K562 (cell line): ENCODE measurements around the gene STX19. TPM values are rescaled to one million over a fixed set of nuclear protein-coding genes. Genes with fewer than 3 reads are reported as not detected.

Experiments
- ATAC-seq: fragments of 200-7000 bp; cut with Tn5 transposase; 3 replicates; pipeline ENCODE4 v1.9.1; 2020; ENCODE audit warnings: moderate library complexity
- BruUV-seq: library from RNA; stranded (reverse); fragments of 400-500 nt; replicated peaks from 2 replicates; lab custom pipeline; 2021; lab: Mats Ljungman, UMichigan
- CTCF ChIA-PET: fragments of 300-600 bp; formaldehyde crosslinking; extraction: SDS; loops from one replicate; lab custom pipeline; 2021; ENCODE audit warnings: low intra/inter-chr PET ratio; lab: Yijun Ruan, JAX
- POLR2A ChIA-PET: fragments of 300-600, 350-650 bp; sonication (Branson Sonifier 250); formaldehyde crosslinking; extraction: SDS; loops from one replicate; lab custom pipeline; 2021; ENCODE audit warnings: antibody characterized with exemption, inconsistent platforms; lab: Yijun Ruan, JAX
- DNase-seq, 4 experiments: peaks; one replicate each; pipeline versions ENCODE4 v3.0.0 to v3.0.0-alpha.2; 2011 to 2018; ENCODE audit warnings: low spot score in 3 of 4, mixed read lengths in 3 of 4; ENCODE audit errors: extremely low read depth in 1 of 4
- FAIRE-seq: peaks from 2 replicates; lab custom pipeline; 2011; peaks lifted over from hg19 to GRCh38; lab: Jason Lieb, UNC
- H2AFZ ChIP-seq: 2 replicates; pipeline ENCODE4 v1.6.0; 2011; ENCODE audit warnings: low read depth, low read length, control low read depth, inconsistent platforms
- H3K27ac ChIP-seq: fragments of 200-600 bp; 3 replicates; pipeline ENCODE4 v1.8.0; 2011; ENCODE audit warnings: low read depth, mild to moderate bottlenecking, control low read depth, inconsistent platforms, low read length, moderate library complexity, mixed read lengths; ENCODE audit errors: extremely low read depth
- H3K27me3 ChIP-seq, 2 experiments: fragments of 300-600 bp in 1 of 2; 2 replicates in 1 of 2; 3 replicates in 1 of 2; pipeline versions ENCODE4 v1.6.0 to v1.8.0; 2011; ENCODE audit warnings: inconsistent platforms in 2 of 2, low read length in 2 of 2, mild to moderate bottlenecking in 1 of 2, mixed read lengths in 1 of 2, moderate library complexity in 1 of 2; ENCODE audit not compliant: control insufficient read depth in 2 of 2, insufficient read depth in 2 of 2
- H3K36me3 ChIP-seq: fragments of 300-600 bp; 3 replicates; pipeline ENCODE4 v1.8.0; 2011; ENCODE audit warnings: mild to moderate bottlenecking, low read length, inconsistent platforms; ENCODE audit not compliant: control insufficient read depth, insufficient read depth
- H3K4me1 ChIP-seq, 2 experiments: fragments of 200-600 bp in 1 of 2; replicated peaks in 1 of 2; 2 replicates in 1 of 2; 3 replicates in 1 of 2; pipeline versions ENCODE4 v1.5.1 to v1.8.0; 2011; ENCODE audit warnings: inconsistent platforms in 2 of 2, low read length in 2 of 2, mild to moderate bottlenecking in 1 of 2, mixed read lengths in 1 of 2, moderate library complexity in 1 of 2; ENCODE audit not compliant: control insufficient read depth in 2 of 2, insufficient read depth in 2 of 2
- H3K4me2 ChIP-seq: 2 replicates; pipeline ENCODE4 v1.6.1; 2011; ENCODE audit warnings: low read length, control low read depth, inconsistent platforms, mixed read lengths; ENCODE audit not compliant: insufficient read depth
- H3K4me3 ChIP-seq: fragments of 200-600 bp; sonication (generic), shearing (Covaris generic); 2 replicates; pipeline ENCODE4 v1.5.1; 2016; ENCODE audit warnings: control low read depth, inconsistent platforms
- H3K79me2 ChIP-seq: fragments of 200-600 bp; 3 replicates; pipeline ENCODE4 v1.8.0; 2011; ENCODE audit warnings: low read length, inconsistent platforms; ENCODE audit not compliant: control insufficient read depth, insufficient read depth
- H3K9ac ChIP-seq, 2 experiments: 2 replicates each; pipeline versions ENCODE4 v1.6.0 to v1.6.1; 2011; ENCODE audit warnings: low read depth in 2 of 2, low read length in 2 of 2, control low read depth in 1 of 2, inconsistent platforms in 1 of 2, mild to moderate bottlenecking in 1 of 2, mixed read lengths in 1 of 2; ENCODE audit not compliant: insufficient read depth in 1 of 2
- H3K9me1 ChIP-seq: one replicate; pipeline ENCODE4 v1.6.0; 2011; ENCODE audit warnings: inconsistent platforms, mild to moderate bottlenecking, low read length, moderate library complexity; ENCODE audit not compliant: control insufficient read depth, insufficient read depth
- H3K9me3 ChIP-seq: replicated peaks from 2 replicates; pipeline ENCODE4 v1.5.1; 2011; ENCODE audit warnings: low read depth, low read length, inconsistent platforms; ENCODE audit not compliant: control insufficient read depth, insufficient read depth
- H4K20me1 ChIP-seq: replicated peaks from 2 replicates; pipeline ENCODE4 v1.6.1; 2011; ENCODE audit warnings: low read length, inconsistent platforms, mixed read lengths; ENCODE audit not compliant: control insufficient read depth, insufficient read depth
- C11orf30 ChIP-seq: fragments of 450-650 bp; IDR thresholded peaks from 2 replicates; pipeline ENCODE4 v1.6.1; 2016; ENCODE audit warnings: low read depth, mild to moderate bottlenecking
- CSDE1 ChIP-seq, 2 experiments: fragments of 450-650 bp; IDR thresholded peaks; 2 replicates each; pipeline ENCODE4 v1.6.1; 2016; ENCODE audit warnings: mild to moderate bottlenecking in 1 of 2
- CTCF ChIP-seq, 3 experiments: IDR thresholded peaks in 2 of 3; conservative IDR thresholded peaks in 1 of 3; 2 replicates each; pipeline ENCODE4 v1.5.1; 2011 to 2012; ENCODE audit warnings: low read length in 3 of 3, mild to moderate bottlenecking in 3 of 3, control low read depth in 2 of 3, improper control_type of control experiment in 1 of 3, inconsistent platforms in 1 of 3, low read depth in 1 of 3, mixed read lengths in 1 of 3, moderate library complexity in 1 of 3; ENCODE audit not compliant: insufficient read depth in 2 of 3
- DEAF1 ChIP-seq: fragments of 450-650 bp; formaldehyde crosslinking; IDR thresholded peaks from 2 replicates; pipeline ENCODE4 v1.4.0; 2020; ENCODE audit warnings: mild to moderate bottlenecking, moderate library complexity
- MXD1 ChIP-seq: fragments of 250-450 bp; sonication (Bioruptor Pico); IDR thresholded peaks from 2 replicates; pipeline ENCODE4 v1.8.0; 2021; ENCODE audit warnings: borderline replicate concordance, mild to moderate bottlenecking, moderate library complexity; ENCODE audit not compliant: poor library complexity, severe bottlenecking
- MYBL2 ChIP-seq, 2 experiments: fragments of 450-650 bp in 1 of 2; sonication (generic) in 1 of 2; formaldehyde crosslinking in 1 of 2; IDR thresholded peaks; 2 replicates each; pipeline versions ENCODE4 v1.6.1 to v1.8.1; 2017 to 2022; ENCODE audit warnings: borderline replicate concordance in 1 of 2, inconsistent platforms in 1 of 2, low read depth in 1 of 2, mild to moderate bottlenecking in 1 of 2, missing genetic modification reagents in 1 of 2, moderate library complexity in 1 of 2
- NCOA4 ChIP-seq: fragments of 450-650 bp; IDR thresholded peaks from 2 replicates; pipeline ENCODE4 v1.6.1; 2018; ENCODE audit warnings: mild to moderate bottlenecking; ENCODE audit not compliant: partially characterized antibody
- POLR2B ChIP-seq: fragments of 450-650 bp; IDR thresholded peaks from 2 replicates; pipeline ENCODE4 v1.6.1; 2018; ENCODE audit warnings: low read depth; ENCODE audit not compliant: partially characterized antibody
- PPARD ChIP-seq: fragments of 250-450 bp; sonication (Bioruptor Pico); IDR thresholded peaks from 2 replicates; pipeline ENCODE4 v1.8.0; 2022; ENCODE audit warnings: inconsistent platforms, mild to moderate bottlenecking, moderate library complexity
- RAD21 ChIP-seq, 2 experiments: fragments of 250-450 bp in 1 of 2; fragments of 450-650 bp in 1 of 2; sonication (Bioruptor Pico) in 1 of 2; formaldehyde crosslinking in 1 of 2; IDR thresholded peaks in 1 of 2; conservative IDR thresholded peaks in 1 of 2; 2 replicates each; pipeline versions ENCODE4 v1.4.0 to v1.8.0; 2020 to 2022; ENCODE audit warnings: mild to moderate bottlenecking in 2 of 2, moderate library complexity in 1 of 2
- TEAD1 ChIP-seq, 2 experiments: fragments of 450-650 bp in 1 of 2; sonication (generic) in 1 of 2; formaldehyde crosslinking; IDR thresholded peaks; 2 replicates each; pipeline versions ENCODE4 v1.4.0 to v1.8.0; 2020 to 2022; ENCODE audit warnings: mild to moderate bottlenecking in 2 of 2, missing genetic modification reagents in 1 of 2
- ZNF280A ChIP-seq: fragments of 450-650 bp; IDR thresholded peaks from 2 replicates; pipeline ENCODE4 v1.6.1; 2018; ENCODE audit warnings: mild to moderate bottlenecking, low read depth; ENCODE audit not compliant: partially characterized antibody
- ZNF644 ChIP-seq: fragments of 200-800 bp; sonication (Bioruptor generic); IDR thresholded peaks from 2 replicates; pipeline ENCODE4 v1.6.1; 2016; ENCODE audit warnings: low read depth, missing genetic modification characterization, missing compliant biosample characterization
- WGBS: fragments of 100-300 bp; shearing (Covaris generic); methylation state at CpG from one replicate; pipeline ENCODE4 v1.1.6; 2016; ENCODE audit warnings: low coverage, mixed read lengths; ENCODE audit not compliant: insufficient coverage; ENCODE audit errors: missing lambda C conversion rate; 5-methylcytosine and 5-hydroxymethylcytosine counted together
- in situ Hi-C: fragments of 300-500 bp; cut with MboI; formaldehyde crosslinking; loops from 4 replicates; pipeline ENCODE4 v1.15.0; 2018; ENCODE audit warnings: inconsistent platforms, mixed read lengths
- intact Hi-C: fragments of 100-400 bp; cut with micrococcal nuclease; formaldehyde crosslinking; loops from 2 replicates; pipeline ENCODE4 v1.14.2; 2022
- polyA plus RNA-seq, 8 experiments: library from polyadenylated mRNA; depleted of rRNA in 4 of 8; stranded (reverse) in 5 of 8; unstranded in 3 of 8; fragments of >200 nt; fragmentation: Nextera tagmentation in 2 of 8; fragmentation: Illumina TruSeq in 1 of 8; extraction: Ambion mirVana in 2 of 8; extraction: Trizol in 1 of 8; gene quantifications; 2 replicates each; pipeline versions ENCODE4 v1.2.1 to v1.2.3, GENCODE V29; 2011 to 2014; ENCODE audit warnings: inconsistent platforms in 1 of 8, missing spikeins in 1 of 8
- total RNA-seq, 7 experiments: library from RNA; depleted of rRNA in 6 of 7; stranded (reverse); fragments of >200 nt in 6 of 7; fragmentation: Illumina TruSeq in 2 of 7; extraction: Trizol in 2 of 7; gene quantifications; 2 replicates each; pipeline versions ENCODE4 v1.2.1 to v1.2.3, GENCODE V29; 2011 to 2021; ENCODE audit warnings: low replicate concordance in 1 of 7

The STX19 gene
- total and polyA plus RNA-seq, 9 of the 15 experiments (the other 6 are each of a cell fraction or from before 2014, with no cell fraction given) = 0.04 TPM; not detected in 8

GRCh38 chr3:94004301-94004910, 24.0 kb downstream of the STX19 start:
- Histone ChIP-seq H2AFZ (no peak overlapping the region), H3K27me3 (no peaks in the 10 kb centered on the region), H3K4me1 (no peaks in the 10 kb centered on the region), H3K27ac (peak overlapping the region; percentile 53; the same call in 2 of the 3 replicates), H3K79me2 (0 out of 3 replicates have a peak, but pooled peaks cover 3% of the 10 kb centered on the region), H3K4me2 (no peak overlapping the region; the same call in 1 of the 2 replicates), H3K9me1 (no peaks in the 10 kb centered on the region), H3K36me3 (peaks cover 9% of the 10 kb centered on the region; the same call in 1 of the 3 replicates), H3K9ac (no peak overlapping the region), H3K9me3 (no peaks in the 10 kb centered on the region), H4K20me1 (no peaks in the 10 kb centered on the region), H3K4me3 (no peak overlapping the region)
- DNase-seq (peak; percentile 27 to 49 (median 28)), ATAC-seq (peak; percentile 76), FAIRE-seq (peak; percentile 73)
- no TSS peak for BruUV-seq
- 0% methylated on average over 4 of the region's 4 CpGs for WGBS
- in situ Hi-C loops = no loop called here
- POLR2A ChIA-PET = interaction anchor here (0.7 kb wide), 1 partner anchor 255 kb away, joined by 7 read pairs; no protein-coding TSS in a partner anchor
- CTCF ChIA-PET = interaction anchor here (1.4 kb wide), 1 partner anchor 65 kb away, joined by 7 read pairs; no protein-coding TSS in a partner anchor
- intact Hi-C loops = loop anchor here (1.0 kb wide), 1 partner anchor 65 kb away; no protein-coding TSS in a partner anchor
- TF ChIP-seq TEAD1 (CRISPR knock-in tag; IDR thresholded peaks at IDR 0.05) (no peak), ZNF644 (tag) (no peak), DEAF1 (peak; percentile 44; the same call in 1 of the 2 replicates), CTCF (IDR thresholded peaks at IDR 0.05 in 2 of 3, conservative IDR thresholded peaks at IDR 0.05 in 1 of 3; ENCODE audit: insufficient read depth in 2 of 3, low read depth in 1 of 3, low read length in 3 of 3) (peak; percentile 48 to 72 (median 59); a peak in 5 of 6 replicates), PPARD (CRISPR knock-in tag) (no peak), ZNF280A (no peak), NCOA4 (no peak), C11orf30 (no peak), RAD21 (CRISPR knock-in tag; conservative IDR thresholded peaks at IDR 0.05 in 1 of 2, IDR thresholded peaks at IDR 0.05 in 1 of 2) (peak; percentile 52 to 65), POLR2B (no peak), CSDE1 (IDR thresholded peaks at IDR 0.05) (no peak), MXD1 (CRISPR knock-in tag) (no peak), MYBL2 (IDR thresholded peaks at IDR 0.05; ENCODE audit: low read depth) (no peak), MYBL2 (CRISPR knock-in tag; IDR thresholded peaks at IDR 0.05; ENCODE audit: borderline replicate concordance) (no peak)
